Activated CD4-positive, CD25-positive, alpha-beta regulatory T cell treated with anti-CD3 and anti-CD28 coated beads, Interleukin-2, amount 50 U/mL, for 24 hours (primary cell): Measurements from ENCODE around the gene ISL2.
A peak's percentile ranks its signal among the peaks of the same experiment; 100 is the strongest.

Source experiments
- ATAC-seq, 2 donors: fragments of 150-1000 bp; cut with Tn5 transposase; one replicate each; pipeline ENCODE4 v1.10.0; 2021; ENCODE audit warnings: mild to moderate bottlenecking in 1 of 2, moderate library complexity in 1 of 2

The ISL2 gene

GRCh38 chr15:76380249-76380648 lies 43.7 kb downstream of the ISL2 start:
- ATAC-seq: no peak

DNA sequence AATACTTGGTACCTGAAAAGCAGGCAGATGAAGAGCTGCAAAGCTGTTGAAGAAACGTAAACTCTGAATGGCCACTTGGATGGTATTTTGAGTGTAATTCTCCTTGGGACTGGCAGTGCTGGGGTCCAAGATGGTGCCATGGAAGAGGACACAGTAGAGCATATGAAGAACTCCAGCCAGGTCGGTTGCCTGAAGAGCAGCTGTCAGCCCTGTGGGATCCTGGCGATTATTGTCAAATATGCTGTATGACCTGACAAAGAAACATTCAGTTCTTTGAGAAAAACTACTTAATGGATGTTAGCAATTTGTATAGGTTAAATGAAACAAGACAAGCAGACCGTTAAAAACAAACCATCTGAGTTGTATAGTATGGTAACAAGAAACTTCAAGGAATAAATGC lies 44.8 kb downstream of the ISL2 start:
- ATAC-seq: no peak

DNA sequence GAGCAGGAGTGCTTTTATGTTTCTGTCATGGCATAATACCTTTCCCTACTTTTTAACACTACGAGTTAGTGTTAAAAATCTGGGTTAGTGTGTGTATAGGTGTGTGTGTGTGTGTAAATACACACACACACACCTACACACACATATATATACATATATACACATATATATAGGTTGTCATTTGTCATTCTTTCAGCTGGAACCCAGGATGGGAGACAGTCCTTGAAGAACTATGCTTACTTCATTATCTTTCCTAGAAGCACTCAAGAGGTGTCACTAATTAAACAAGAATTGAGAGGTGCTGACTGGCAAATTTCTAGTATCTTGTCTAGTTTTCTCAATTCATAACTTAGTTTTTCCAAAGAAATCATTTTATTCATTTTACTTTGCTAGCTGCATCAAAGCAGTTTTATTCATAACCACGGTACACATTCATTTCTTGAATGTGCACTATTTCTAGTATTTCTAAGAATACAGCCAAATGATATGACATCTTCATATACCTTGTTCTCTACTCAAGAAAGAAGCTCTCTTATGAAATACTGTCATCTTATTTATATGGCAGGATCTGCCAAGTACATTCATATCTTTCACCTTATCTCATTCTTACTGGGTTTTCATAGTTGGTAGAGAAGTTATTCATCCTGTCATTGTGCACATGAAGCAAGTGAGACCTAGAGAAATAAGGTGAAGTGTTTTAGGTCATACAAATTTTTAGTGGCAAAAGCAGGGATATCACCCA lies 46.6 kb downstream of the ISL2 start:
- ATAC-seq: peak; percentile 36 to 38

DNA sequence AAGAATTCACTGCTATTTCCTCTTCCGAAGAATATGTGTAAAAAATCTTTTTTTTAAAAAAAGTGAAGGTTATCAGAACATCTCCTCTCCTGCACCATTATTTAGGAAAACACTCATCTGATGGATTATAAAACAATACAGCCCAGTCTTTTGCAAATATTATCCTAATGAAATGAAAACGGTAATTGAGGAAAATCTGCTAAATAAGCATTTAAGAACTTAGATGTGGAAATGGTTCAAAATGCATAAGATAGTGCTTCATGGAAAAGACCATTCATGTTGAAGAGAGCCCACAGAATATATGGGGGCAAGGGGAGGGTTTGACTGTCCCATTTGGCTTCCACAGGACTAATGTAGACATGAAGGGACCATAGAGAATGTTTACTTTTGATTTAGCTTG lies 47.8 kb downstream of the ISL2 start:
- ATAC-seq: no peak

- ATAC-seq: no peak
These were observed 49.6 kb downstream of the ISL2 start for GRCh38 chr15:76386178-76386577.

DNA sequence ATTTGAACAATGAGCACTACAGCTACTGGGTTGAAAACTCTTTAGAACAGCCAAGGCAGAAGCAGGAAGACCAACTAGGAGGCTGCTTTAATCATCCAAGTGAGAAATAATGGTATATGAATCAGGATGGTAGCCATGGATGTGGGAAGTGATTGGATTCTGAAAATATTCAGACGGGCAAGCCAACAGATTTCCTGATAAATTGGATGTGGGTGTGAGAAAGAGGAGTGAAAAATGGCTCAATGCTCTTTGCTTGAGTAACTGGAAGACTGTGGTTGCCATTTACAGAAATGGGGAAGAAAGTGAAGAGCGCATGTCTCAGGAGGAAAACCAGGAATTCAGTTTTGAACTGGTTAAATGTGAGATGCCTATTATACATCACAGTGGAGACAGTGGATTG lies 50.4 kb downstream of the ISL2 start:
- ATAC-seq: no peak

DNA sequence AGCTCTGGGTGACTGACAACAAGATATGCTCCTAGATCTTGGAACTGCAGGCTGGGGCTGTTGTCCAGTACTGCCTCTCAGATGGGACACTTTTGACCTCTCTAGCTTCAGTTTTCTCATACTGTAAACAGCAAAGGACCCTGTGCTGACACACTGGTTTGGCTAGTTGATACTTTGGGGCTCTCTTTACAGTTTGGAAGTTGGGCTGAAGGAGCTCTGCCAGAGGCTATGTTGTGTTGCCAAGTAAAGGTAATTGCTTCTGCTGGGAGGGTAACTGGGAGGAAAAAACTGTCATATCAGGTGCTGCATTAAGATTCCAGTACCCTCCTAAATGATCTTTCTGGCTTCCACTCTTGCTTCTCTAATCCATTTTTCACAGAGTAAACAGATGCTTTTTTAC lies 54.0 kb downstream of the ISL2 start:
- ATAC-seq: no peak

- no peak for ATAC-seq
These were observed 54.7 kb downstream of the ISL2 start for GRCh38 chr15:76391309-76391708.

GRCh38 chr15:76391847-76392246 lies 55.3 kb downstream of the ISL2 start:
- ATAC-seq: no peak
